Measurements from ENCODE around the gene PPP1R18.

The PPP1R18 gene

DNA sequence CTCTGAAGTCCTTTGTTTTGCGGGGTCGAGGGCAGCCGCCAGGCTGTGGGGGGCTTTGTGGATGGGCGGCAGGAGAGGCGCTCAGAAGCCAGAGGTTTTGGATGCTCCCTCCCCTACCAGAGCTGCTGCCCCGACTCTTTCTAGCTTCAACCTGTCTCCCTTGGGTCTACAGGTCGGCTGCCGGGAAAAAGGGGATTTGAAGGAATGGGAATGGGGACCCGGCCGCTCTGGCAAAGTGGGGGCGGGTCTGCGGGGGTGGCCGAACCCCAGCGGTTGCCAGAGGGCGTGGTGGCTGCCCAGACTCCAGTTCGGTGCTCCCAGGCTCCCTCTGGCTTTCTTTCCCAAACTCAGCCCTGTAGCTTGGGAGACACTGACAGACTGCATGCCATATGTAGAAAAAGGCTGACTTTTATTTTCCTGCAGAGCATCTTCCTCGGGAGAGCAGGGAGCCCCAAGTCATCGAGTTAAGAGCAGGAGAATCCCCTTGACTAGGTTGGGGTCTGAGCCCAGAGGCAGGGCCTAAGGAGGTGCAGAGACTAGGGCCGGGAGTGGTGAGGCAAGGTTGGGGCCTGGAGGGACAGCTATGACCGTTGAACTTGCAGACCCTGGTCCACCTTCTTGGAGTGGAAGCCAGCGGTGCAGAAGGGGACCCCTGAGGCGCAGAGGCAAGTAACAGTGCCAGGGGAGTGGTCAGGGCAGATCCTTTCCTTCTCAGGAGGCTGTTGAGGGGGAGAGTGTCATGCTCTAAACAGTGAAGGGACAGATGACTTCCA lies 1.4 kb upstream of the PPP1R18 start:
- no peaks in the 10 kb centered on the region for H3K9me3 Mint-ChIP-seq
- no peaks in the 10 kb centered on the region for H3K27me3 Mint-ChIP-seq
- DNase-seq = no peak
- ATAC-seq = no peak
- H3K4me3 Mint-ChIP-seq = peak overlapping the region; percentile 100
- H3K27ac Mint-ChIP-seq = peak overlapping the region; percentile 99
- peaks cover 32% of the 10 kb centered on the region for H3K36me3 Mint-ChIP-seq (ENCODE audit: low read depth)
- peaks cover 42% of the 10 kb centered on the region for H3K4me1 Mint-ChIP-seq

DNA sequence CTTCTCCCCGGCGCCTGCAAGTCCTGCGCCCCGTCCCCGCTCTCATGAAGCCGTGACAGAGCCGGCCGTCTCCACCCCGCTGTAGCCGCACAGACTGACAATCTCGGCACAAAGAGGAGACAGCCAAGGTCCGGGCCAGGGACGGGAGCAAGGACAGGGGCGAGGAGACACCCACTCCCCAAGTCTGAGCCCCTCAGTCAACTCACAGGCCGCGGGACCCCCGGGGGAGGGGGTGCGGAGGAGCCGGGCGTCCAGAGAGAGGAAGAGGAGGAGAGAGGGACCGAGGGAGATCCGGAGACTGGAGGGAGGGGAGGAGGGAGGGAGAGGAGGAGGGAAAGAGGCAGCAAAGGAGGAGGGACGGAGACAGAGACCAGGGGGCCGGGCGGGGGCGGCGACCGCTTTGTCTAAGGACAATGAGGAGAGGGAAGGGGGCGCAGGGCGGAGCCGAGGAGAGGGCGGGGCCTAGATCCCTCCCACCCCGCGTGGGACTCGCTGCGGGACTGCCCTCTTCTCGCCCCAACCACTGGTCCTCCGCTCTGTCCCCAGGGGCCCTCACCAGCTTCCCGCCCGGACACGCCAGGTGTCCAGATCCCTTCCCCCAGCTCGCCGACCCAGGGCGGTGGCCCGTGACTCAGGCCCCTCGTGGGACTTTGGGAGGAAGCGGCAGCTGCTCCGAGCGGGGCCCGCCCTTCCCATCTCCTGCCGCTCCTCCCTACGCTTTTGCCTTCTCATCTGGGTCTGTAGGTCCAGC lies 638 bp upstream of the PPP1R18 start:
- peak overlapping the region; percentile 99 for H3K27ac Mint-ChIP-seq
- peak overlapping the region; percentile 100 for H3K4me3 Mint-ChIP-seq
- H3K9me3 Mint-ChIP-seq = no peaks in the 10 kb centered on the region
- H3K4me1 Mint-ChIP-seq = peaks cover 47% of the 10 kb centered on the region
- peak; percentile 89 for DNase-seq
- peak; percentile 33 for ATAC-seq
- peaks cover 40% of the 10 kb centered on the region for H3K36me3 Mint-ChIP-seq (ENCODE audit: low read depth)
- H3K27me3 Mint-ChIP-seq = no peaks in the 10 kb centered on the region

DNA sequence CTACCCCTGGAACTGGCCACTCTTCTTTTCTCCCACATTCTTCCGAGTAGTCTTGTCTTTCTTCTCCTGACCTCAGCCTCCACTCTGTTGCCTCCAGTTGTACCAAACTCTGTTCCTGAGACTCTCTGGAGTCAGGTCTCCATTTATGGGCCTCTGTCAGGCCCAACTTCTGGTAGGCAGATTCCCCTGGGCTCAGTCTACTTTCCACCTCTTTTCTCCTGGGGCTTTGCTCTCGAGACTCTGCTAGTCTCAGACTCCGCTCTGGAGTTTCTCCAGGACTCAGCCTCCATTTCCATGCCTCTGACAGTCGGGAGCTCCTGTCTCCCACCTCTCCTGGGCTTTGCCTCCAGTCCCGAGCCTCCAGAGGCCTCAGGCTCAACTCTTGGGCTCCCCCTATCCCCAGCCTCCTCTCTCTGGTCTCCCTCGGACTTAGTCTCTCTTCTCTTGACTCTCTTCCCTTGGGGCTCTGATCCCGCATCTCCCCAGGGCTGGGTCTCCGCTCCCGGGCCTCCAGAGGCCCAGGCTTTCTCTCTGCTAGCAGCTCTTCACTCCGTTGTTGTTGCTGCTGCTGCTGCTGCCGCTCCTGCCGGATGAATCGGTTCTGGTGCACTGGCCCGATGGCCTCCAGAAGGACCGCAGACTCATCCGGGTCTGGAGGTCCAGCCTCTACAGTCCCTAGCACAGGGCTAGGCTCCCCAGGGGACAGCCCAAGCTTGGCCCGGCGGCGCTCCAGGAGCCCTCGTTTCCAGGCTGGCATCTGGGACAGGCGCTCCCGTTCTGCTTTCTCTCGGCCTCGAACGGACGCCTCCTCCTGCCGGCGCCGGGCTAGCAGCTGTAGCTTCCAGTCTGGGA lies 1.1 kb downstream of the PPP1R18 start:
- Mint-ChIP-seq H3K4me3 (peak overlapping the region; percentile 100), H3K36me3 (ENCODE audit: low read depth) (peaks cover 56% of the 10 kb centered on the region), H3K27me3 (no peaks in the 10 kb centered on the region), H3K27ac (peak overlapping the region; percentile 99), H3K9me3 (no peaks in the 10 kb centered on the region), H3K4me1 (peaks cover 43% of the 10 kb centered on the region)
- ATAC-seq (no peak), DNase-seq (peak; percentile 29)

DNA sequence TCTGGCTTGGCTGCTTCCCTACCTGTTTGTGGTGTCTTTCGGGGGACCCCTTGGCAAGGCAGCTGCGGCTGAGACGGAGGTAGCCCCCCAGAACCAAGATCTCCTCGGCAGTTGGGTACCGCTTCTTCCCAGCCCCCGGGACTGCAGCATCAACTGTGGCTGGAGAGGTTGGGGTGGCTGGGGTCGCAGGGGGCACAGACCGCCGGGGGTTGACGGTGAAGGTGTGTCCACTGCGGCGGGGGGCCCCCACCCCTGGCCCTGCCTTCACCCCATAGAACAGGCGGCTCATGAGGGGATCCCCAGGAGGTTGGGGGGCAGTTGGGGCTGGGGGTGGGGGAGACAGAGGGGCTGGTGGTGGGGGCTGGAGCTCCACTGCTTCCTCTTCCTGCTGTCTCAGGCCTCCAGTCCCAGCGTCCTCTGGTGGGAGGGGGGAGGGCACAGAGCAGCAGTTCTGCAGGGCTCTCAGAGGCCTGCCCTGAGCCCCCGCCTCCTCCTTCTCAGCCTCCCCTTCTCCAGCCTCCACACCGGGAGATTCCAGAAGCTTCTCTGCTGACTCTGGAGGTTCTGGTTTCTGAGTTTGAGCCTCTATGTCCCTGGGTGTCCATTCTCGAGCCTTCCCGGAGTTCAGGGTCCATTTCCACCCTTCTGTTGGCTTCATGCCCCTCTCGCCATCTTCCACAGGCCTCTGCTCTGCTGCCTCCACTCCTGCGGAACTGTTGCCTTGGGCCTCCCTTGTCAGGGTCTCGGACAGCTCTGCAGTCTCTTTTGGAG lies 1.9 kb downstream of the PPP1R18 start:
- ATAC-seq = no peak
- peaks cover 43% of the 10 kb centered on the region for H3K4me1 Mint-ChIP-seq
- H3K36me3 Mint-ChIP-seq (ENCODE audit: low read depth) = peaks cover 64% of the 10 kb centered on the region

DNA sequence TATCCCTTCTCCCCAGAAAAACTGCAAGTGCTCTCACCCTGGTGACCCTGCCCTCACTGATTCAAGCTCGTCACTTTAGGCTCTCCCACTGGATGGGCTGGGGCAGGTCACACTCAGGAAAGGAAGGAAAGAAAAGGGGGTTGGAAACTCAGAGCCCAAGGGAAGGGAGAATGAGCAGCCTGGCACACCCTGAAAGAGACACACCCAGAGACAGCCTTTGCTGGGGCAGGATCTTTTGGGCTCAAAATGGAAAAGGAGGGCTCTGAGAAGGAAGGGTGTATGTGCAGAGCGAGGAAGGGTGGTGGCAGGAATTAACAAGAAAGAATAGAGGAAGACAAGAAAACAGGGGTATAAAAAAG lies 2.5 kb downstream of the PPP1R18 start:
- Mint-ChIP-seq H3K4me1 (peaks cover 43% of the 10 kb centered on the region), H3K9me3 (no peaks in the 10 kb centered on the region), H3K36me3 (ENCODE audit: low read depth) (peaks cover 69% of the 10 kb centered on the region), H3K4me3 (peak overlapping the region; percentile 100), H3K27me3 (no peaks in the 10 kb centered on the region), H3K27ac (peak overlapping the region; percentile 98)
- ATAC-seq = no peak
- no peak for DNase-seq

More for the DNA sequence above, 1.9 kb downstream of the PPP1R18 start:
- H3K27ac Mint-ChIP-seq = peak overlapping the region; percentile 99
- peak; percentile 63 for DNase-seq
- no peaks in the 10 kb centered on the region for H3K9me3 Mint-ChIP-seq
- peak overlapping the region; percentile 100 for H3K4me3 Mint-ChIP-seq
- no peaks in the 10 kb centered on the region for H3K27me3 Mint-ChIP-seq

DNA sequence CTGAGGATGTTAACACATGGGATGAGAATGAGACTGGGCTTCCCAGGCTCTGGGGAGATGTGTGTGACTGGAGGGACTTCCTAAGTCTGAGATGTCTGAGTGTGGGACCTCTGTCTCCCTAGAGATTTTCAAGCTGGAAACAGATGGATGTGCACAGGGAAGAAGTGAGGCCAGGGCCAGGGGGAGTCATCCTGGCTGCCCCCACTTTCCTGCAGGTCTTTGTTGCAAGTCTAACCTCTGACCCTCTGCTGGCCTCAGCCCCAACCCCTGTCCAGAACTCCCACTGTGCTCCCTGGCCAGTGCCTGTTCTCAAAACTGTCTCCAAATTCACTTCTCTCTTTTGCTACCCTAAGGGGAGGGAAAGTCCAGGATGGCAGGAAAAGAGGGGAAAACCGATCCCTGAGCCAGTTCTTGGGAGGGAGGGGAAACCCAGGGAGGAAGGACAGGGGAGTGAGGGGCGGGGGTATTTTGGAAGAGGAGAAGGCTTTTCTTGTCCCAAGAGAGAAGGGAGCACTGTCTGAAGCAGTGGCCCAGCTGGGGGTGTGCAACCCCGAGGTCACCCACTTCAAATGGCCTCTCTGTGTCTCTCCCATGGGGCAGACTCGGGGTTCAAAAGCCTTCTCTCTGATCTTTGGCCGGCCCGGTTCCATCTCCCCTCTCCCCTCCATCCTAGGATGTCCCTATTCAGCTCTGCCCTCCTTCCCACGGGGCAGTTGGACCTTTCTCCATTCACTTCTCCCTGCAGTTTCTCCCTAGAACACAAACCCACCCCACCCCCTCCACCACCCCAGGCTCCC lies 3.1 kb downstream of the PPP1R18 start:
- H3K4me1 Mint-ChIP-seq = peaks cover 42% of the 10 kb centered on the region
- ATAC-seq (no peak), DNase-seq (peak; percentile 19)

DNA sequence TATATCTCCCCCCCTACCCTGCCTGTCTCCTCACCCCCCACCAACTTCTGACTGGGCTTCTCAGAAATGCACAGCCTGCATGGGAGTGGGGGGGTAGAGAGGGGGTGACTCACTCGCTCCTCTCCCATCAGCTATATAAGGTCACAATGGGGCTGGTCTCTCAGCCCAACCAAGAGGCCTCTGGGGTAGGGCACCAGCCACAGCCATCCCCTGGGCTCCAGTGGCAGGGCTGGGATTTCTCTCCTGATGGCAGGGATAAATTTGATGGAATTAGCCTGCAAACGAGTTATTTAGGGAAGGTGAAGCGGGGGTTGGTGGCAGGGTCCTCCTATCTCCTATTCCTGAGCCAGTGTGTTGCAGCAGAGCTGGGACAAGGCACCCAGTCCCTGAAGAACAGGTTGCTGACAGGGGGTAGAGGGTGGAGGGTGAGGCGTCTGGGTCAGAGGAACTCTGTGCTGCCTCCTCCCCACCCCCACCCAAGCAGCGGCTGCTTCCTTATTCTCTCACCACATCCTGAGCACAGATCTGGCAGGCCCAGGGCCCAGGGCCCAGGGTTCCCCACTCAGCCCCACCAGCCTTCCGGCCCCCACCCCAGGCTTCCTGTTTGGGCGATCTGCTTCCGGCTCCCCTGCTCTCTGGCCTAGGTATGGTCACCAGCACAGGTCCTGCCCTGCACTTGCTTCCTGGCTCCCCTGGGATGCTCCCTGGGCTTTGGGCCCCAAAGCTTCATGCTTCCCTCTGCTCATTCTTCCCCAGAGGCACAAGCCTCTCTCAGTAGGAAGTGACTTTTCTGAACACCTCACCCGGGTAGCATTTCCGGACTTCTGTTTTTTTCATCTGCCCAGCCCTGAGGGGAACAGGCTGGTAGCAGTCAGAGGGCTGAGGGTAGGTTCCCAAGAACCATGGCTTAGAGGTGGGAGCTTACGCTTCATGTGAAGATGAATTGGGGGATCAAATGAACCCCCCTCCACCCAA lies 4.0 kb downstream of the PPP1R18 start:
- Mint-ChIP-seq H3K36me3 (ENCODE audit: low read depth) (peaks cover 79% of the 10 kb centered on the region), H3K27me3 (no peaks in the 10 kb centered on the region), H3K4me1 (peaks cover 36% of the 10 kb centered on the region), H3K9me3 (no peaks in the 10 kb centered on the region), H3K4me3 (peak overlapping the region; percentile 100), H3K27ac (peak overlapping the region; percentile 98)
- ATAC-seq = peak; percentile 70
- DNase-seq = peak; percentile 88

More for the DNA sequence above, 3.1 kb downstream of the PPP1R18 start:
- Mint-ChIP-seq H3K36me3 (ENCODE audit: low read depth) (peaks cover 75% of the 10 kb centered on the region), H3K4me3 (peak overlapping the region; percentile 100), H3K27me3 (no peaks in the 10 kb centered on the region), H3K9me3 (no peaks in the 10 kb centered on the region), H3K27ac (peak overlapping the region; percentile 98)

DNA sequence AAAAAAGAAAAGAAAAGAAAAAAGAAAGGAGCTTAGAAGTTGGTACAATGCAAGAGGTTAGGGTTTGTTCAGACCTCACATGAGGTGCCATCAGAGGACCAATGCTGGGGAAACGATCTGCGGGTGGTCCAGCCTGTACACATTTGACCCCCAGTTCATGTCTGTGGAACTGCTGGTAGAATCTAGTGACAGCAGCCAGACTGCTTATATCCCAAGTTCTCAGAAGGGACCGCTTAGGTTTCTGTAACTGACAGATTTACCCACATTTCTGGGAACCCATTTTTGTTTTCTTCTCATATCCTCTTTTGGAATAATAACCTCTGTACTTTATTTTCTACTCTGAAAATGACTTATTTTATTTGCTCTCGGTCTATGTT lies 4.7 kb downstream of the PPP1R18 start:
- no peak for DNase-seq
- H3K4me1 Mint-ChIP-seq = peaks cover 38% of the 10 kb centered on the region

DNA sequence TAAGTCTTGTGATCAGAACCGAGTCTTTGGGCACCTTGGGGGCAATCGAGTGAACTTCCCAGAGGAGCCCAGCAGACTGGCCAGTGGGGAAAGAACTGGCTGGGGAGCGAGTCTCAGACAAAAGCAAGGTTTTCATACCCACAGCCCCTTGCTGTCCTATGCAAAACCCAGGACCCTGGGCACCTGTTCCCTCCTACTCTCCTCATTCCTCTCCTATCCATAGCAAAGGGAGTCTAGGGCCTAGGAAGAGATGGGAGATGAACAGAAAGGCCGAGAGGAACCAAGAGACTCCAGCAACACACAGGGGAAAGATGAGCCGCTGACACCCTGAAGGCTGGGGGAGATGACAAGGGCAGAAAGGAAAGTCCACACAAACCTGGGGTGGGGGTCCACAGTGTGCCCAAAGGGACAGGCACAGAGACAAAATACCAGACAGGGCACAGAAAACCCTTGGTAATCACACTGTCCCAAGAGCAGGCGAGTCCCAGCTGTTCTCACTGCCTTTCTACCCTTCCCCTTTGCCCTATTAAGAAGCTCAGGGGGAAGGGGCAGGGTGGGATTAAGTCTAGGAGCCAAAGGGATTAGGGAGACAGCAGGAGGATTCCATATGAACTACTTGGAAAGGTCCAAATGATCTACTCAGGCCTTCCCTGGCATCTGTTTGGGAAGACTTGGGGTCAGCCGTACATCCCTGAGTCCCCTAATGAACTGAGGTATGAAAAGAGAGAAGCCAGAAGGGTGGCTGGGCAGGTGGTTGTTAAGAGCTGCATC lies 6.5 kb downstream of the PPP1R18 start:
- no peaks in the 10 kb centered on the region for H3K9me3 Mint-ChIP-seq
- DNase-seq (no peak), ATAC-seq (no peak)
- H3K36me3 Mint-ChIP-seq (ENCODE audit: low read depth) = peaks cover 81% of the 10 kb centered on the region
- peak overlapping the region; percentile 100 for H3K4me3 Mint-ChIP-seq
- H3K27ac Mint-ChIP-seq = peak overlapping the region; percentile 98
- peaks cover 38% of the 10 kb centered on the region for H3K4me1 Mint-ChIP-seq
- no peaks in the 10 kb centered on the region for H3K27me3 Mint-ChIP-seq

More for the DNA sequence above, 4.7 kb downstream of the PPP1R18 start:
- Mint-ChIP-seq H3K9me3 (no peaks in the 10 kb centered on the region), H3K27ac (peak overlapping the region; percentile 98), H3K27me3 (no peaks in the 10 kb centered on the region), H3K4me3 (peak overlapping the region; percentile 100), H3K36me3 (ENCODE audit: low read depth) (peaks cover 83% of the 10 kb centered on the region)
- no peak for ATAC-seq

DNA sequence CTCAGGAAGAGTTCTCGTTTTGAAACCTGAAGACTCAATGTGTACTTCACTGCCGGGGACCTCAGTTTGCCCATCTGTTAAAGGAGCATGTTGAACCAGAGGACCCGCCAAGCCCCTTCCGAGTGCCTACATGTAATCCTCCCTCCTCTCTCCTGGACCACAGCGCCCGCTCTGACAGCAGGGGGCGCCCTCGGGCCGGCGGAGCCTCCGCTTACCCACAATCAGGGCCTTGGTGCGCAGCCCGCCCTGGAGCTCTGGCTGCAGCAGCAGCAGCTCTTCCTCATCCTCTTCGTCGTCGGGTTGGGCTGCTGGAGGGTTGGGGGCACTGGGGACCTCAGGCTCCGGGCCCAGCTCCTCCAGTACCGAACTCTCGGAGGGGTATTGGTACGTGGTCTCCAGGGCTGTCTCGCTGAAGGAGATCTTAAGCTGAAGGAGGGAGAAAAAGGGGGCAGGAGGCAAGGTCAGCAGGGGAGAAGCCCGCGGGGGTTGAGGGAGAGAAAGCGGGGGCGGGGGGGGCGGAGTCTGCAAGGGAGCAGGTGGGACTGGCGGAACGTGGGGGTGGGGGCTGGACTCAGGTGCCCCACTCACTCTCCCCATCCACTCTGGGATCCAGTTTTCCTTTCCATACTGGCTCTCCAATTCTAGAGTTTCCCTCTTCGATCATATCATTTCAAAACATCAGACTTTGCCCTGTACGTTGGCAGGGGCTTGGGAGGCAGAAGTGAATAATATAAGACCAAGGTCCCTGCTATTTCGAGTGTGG lies 7.3 kb downstream of the PPP1R18 start:
- no peaks in the 10 kb centered on the region for H3K9me3 Mint-ChIP-seq
- peaks cover 75% of the 10 kb centered on the region for H3K36me3 Mint-ChIP-seq (ENCODE audit: low read depth)
- peak overlapping the region; percentile 100 for H3K4me3 Mint-ChIP-seq
- peak; percentile 95 for DNase-seq
- H3K27me3 Mint-ChIP-seq = no peaks in the 10 kb centered on the region
- peak; percentile 52 for ATAC-seq
- peaks cover 39% of the 10 kb centered on the region for H3K4me1 Mint-ChIP-seq
- H3K27ac Mint-ChIP-seq = peak overlapping the region; percentile 98

DNA sequence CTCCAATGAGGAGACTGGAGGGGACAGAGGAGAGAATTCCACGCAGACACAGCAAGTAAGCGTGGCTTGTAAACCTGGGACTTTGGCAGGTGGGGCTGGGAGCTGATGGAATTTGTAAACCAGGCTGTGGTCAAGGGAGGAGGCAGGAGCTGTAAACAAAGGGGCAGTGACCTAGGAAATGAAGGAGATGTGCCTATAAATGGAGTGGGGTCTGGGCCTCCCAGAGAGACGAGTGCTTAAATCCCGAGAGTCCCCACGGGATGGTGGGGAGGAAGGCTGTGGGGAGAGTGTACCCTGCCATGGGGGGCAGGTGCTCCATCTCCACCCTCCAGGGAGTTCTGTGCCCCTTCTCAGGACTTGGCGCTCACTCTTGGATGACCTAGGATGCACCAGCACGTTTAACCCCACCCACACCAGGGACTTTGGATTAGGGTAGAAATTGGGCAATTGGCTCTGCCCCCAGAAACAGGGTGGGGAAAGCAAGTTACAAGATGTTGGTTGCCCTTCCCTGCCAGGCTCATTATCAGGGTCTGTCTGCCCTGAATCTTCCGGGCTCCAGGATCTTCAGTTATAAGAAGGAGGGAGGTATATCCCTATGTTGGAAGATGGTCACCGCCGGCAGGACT lies 9.7 kb downstream of the PPP1R18 start:
- H3K4me1 Mint-ChIP-seq = peaks cover 41% of the 10 kb centered on the region

More for the DNA sequence above, 9.7 kb downstream of the PPP1R18 start:
- Mint-ChIP-seq H3K4me3 (peak overlapping the region; percentile 25), H3K9me3 (no peaks in the 10 kb centered on the region), H3K36me3 (ENCODE audit: low read depth) (peaks cover 55% of the 10 kb centered on the region), H3K27me3 (peaks cover 2% of the 10 kb centered on the region), H3K27ac (no peak overlapping the region)
- DNase-seq (no peak), ATAC-seq (no peak)
